Naive thymus-derived CD8-positive, alpha-beta T cell (primary cell): ENCODE data around the gene USO1. TPM values are rescaled to one million over a fixed set of nuclear protein-coding genes. Genes with fewer than 3 reads are reported as not detected.
"Not testable (repeated sequence)": the region's sequence is repeated elsewhere in the genome, so short reads cannot be mapped to it uniquely, and the experiment has no call there.

Source experiments
- ATAC-seq, 2 donors: fragments of 150-1000 bp; cut with Tn5 transposase in 1 of 2; sonication (Bioruptor Pico), chemical (Tn5 transposase) in 1 of 2; 1 replicate in 1 of 2; 2 replicates in 1 of 2; pipeline ENCODE4 v1.10.0; 2021; ENCODE audit warnings: mild to moderate bottlenecking in 2 of 2, moderate library complexity in 2 of 2
- POLR2A ChIA-PET: fragments of 350-600 bp; sonication (Branson Sonifier 250); formaldehyde crosslinking; loops from one replicate; lab custom pipeline; 2021; ENCODE audit warnings: antibody characterized with exemption; lab: Charles Lee
- DNase-seq, 10 donors: peaks; one replicate each; pipeline versions ENCODE4 v3.0.0 to v3.0.0-alpha.2; 2020 to 2022
- H3K27ac Mint-ChIP-seq, 10 donors: one replicate each; pipeline ENCODE4 v1.8.0; 2020 to 2022; ENCODE audit warnings: mild to moderate bottlenecking in 10 of 10, mixed read lengths in 10 of 10, moderate library complexity in 4 of 10, inconsistent platforms in 1 of 10
- H3K27me3 Mint-ChIP-seq, 5 donors: one replicate each; pipeline ENCODE4 v1.8.0; 2021 to 2022; ENCODE audit warnings: mixed read lengths in 5 of 5
- H3K36me3 Mint-ChIP-seq, 3 donors: one replicate each; pipeline ENCODE4 v1.8.0; 2020 to 2022; ENCODE audit warnings: mixed read lengths in 3 of 3, mild to moderate bottlenecking in 2 of 3, inconsistent platforms in 1 of 3
- H3K4me1 Mint-ChIP-seq, 4 donors: one replicate each; pipeline ENCODE4 v1.8.0; 2021 to 2022; ENCODE audit warnings: mixed read lengths in 4 of 4
- H3K4me3 Mint-ChIP-seq, 10 donors: one replicate each; pipeline ENCODE4 v1.8.0; 2020 to 2022; ENCODE audit warnings: mild to moderate bottlenecking in 10 of 10, mixed read lengths in 10 of 10, moderate library complexity in 6 of 10, inconsistent platforms in 1 of 10
- H3K9me3 Mint-ChIP-seq, 9 donors: one replicate each; pipeline ENCODE4 v1.8.0; 2020 to 2022; ENCODE audit warnings: mixed read lengths in 9 of 9, mild to moderate bottlenecking in 3 of 9, inconsistent platforms in 1 of 9, moderate library complexity in 1 of 9
- polyA plus RNA-seq, 3 donors: library from polyadenylated mRNA; unstranded; fragments of 300-500 nt; fragmentation: Illumina TruSeq; gene quantifications; one replicate each; pipeline ENCODE4 v1.2.3, GENCODE V29; 2021
- total RNA-seq, 8 experiments: library from RNA in 2 of 8; stranded (reverse) in 2 of 8; gene quantifications; one replicate each; pipeline ENCODE4 v1.2.3 and lab custom pipeline; 2021 to 2026

Gene USO1
- 10 to 100 TPM; 32.3 to 36.6 TPM for total RNA-seq
- 10 to 100 TPM; 22.0 to 26.5 (median 24.4) TPM for polyA plus RNA-seq
- 57.1 to 112 (median 94.0) reads per million in 6 experiments for total RNA-seq (lab: John Stamatoyannopoulos, UW)

DNA sequence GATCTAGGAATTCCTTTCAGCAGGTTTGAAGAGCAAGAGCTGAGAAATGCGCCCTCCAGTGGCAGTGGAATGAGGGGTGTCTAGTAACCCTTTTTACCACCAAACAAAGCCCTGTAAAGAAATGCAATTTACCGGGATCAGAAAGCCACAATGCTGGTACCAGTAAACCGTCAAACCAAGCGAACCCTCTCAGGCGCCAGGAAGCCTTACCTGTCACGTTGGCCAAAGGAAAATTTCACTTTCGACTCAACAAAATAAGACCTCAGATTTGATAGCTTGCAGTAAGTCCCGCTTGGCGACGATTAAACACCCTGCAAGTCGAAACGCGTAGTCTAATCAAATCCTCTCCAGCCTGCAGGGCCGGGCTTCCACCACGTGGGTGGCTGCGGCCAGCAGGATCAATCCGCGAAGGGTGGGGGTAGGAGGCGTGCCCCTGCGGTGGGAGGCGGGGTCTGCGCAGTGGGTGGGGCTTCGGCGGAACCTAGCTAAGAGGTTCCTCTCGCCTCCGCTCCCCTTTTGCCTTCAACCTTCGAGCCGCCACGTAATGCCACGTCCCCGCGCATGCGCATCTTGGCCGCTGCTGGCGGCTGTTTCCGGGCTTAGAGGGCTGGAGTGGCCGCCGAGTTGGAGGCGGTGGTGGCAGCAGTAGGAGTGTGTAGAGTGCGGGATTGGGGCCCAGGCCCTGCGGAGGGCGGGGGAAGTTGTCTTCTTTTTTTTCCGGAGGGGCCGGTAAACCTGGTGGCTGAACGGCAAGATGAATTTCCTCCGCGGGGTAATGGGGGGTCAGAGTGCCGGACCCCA lies at the start of gene USO1:
Gene USO1, plus strand, starts transcription at position 512 of the 801 bp plus-strand sequence. Its CDS starts 243 bp downstream, at position 755.
- POLR2A ChIA-PET, result interaction anchor here (0.7 to 3.5 kb wide), 19 partner anchors 9 to 424 kb away, joined by 3 to 77 read pairs (median 4); partner anchors contain the start of genes CDKL2, G3BP2, NAAA and NUP54
- Mint-ChIP-seq H3K36me3 (no peaks in the 10 kb centered on the region), H3K27ac (peak within 1 kb of the TSS; percentile 94 to 100 (median 98)), H3K27me3 (no peaks in the 10 kb centered on the region), H3K4me3 (peak within 1 kb of the TSS; percentile 92 to 100 (median 99)), H3K9me3 (no peaks in the 10 kb centered on the region), H3K4me1 (peaks cover 24 to 62% (median 45%) of the 10 kb centered on the region in 4 donors)
- DNase-seq, result peak; percentile 98 to 100 (median 99)
- ATAC-seq, result peak; percentile 89

DNA sequence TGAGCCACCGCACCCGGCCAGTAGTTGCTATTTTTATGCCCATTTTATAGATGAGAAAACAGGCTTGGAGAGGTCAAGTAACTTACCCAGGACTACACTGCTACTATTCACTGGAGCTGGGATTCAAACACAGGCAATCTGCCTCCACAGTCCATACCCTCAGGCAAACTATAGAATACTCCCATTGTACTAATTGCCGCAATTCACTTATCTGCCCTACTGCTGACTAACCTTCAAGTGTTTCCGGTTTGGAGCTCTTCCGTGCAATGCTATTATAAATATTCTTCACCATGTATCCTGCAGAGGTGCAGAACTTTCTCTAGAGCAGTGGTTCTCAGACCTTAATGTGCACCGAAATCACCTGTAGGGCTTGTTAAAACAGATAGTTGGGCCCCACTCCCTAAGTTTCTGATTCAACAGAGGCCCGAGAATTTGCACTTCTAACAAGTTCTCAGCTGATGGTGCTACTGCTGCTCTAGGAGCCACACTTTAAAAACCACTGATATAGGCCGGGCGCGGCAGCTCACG lies 49.3 kb upstream of the USO1 start:
- no peaks in the 10 kb centered on the region for H3K9me3 Mint-ChIP-seq
- H3K27ac Mint-ChIP-seq, result peak overlapping the region in 7 of 10 donors; percentile 32 to 89 (median 57)
- no peaks in the 10 kb centered on the region for H3K36me3 Mint-ChIP-seq
- H3K4me1 Mint-ChIP-seq, result peaks cover 29 to 32% (median 29%) of the 10 kb centered on the region in 4 donors
- POLR2A ChIA-PET, result interaction anchor here (0.7 to 6.5 kb wide), 4 partner anchors 10 to 49 kb away, joined by 7 to 77 read pairs (median 41); partner anchors contain the start of gene USO1
- DNase-seq (no peak), ATAC-seq (no peak)
- H3K27me3 Mint-ChIP-seq, result no peaks in the 10 kb centered on the region
- peak overlapping the region in 2 of 10 donors; percentile 8 to 10 for H3K4me3 Mint-ChIP-seq

- POLR2A ChIA-PET, result no interaction called here
- ATAC-seq (no peak), DNase-seq (no peak)
- Mint-ChIP-seq H3K9me3 (no peaks in the 10 kb centered on the region), H3K27ac (no peak overlapping the region), H3K36me3 (no peaks in the 10 kb centered on the region), H3K27me3 (no peaks in the 10 kb centered on the region), H3K4me1 (peaks cover 17 to 30% (median 25%) of the 10 kb centered on the region in 4 donors), H3K4me3 (no peak overlapping the region)
These were observed 45.9 kb upstream of the USO1 start for GRCh38 chr4:75678473-75678872.

DNA sequence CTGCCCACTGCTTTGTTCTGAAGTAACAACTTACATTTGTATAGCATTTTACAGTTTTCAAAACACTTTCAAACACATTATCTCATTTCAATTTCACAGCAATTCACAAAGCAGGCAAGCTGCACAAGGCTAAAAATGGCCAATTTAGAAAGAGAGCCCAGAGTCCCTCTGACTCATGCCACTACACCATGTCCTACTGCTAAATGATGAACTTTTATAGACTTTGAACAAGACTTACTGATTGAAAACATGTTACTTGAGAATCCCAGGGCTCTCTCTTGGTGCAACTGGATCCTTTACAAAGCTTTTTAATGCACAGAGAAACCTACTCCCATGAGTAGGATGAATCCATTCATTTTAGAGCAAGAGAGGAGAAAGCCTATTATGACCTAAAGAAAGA lies 45.4 kb upstream of the USO1 start:
- no peak for DNase-seq
- ATAC-seq, result no peak
- Mint-ChIP-seq H3K27me3 (no peaks in the 10 kb centered on the region), H3K4me3 (no peak overlapping the region), H3K36me3 (no peaks in the 10 kb centered on the region), H3K9me3 (no peaks in the 10 kb centered on the region), H3K27ac (peak overlapping the region in 1 of 10 donors; percentile 14), H3K4me1 (peaks cover 13 to 30% (median 24%) of the 10 kb centered on the region in 4 donors)
- POLR2A ChIA-PET, result no interaction called here

DNA sequence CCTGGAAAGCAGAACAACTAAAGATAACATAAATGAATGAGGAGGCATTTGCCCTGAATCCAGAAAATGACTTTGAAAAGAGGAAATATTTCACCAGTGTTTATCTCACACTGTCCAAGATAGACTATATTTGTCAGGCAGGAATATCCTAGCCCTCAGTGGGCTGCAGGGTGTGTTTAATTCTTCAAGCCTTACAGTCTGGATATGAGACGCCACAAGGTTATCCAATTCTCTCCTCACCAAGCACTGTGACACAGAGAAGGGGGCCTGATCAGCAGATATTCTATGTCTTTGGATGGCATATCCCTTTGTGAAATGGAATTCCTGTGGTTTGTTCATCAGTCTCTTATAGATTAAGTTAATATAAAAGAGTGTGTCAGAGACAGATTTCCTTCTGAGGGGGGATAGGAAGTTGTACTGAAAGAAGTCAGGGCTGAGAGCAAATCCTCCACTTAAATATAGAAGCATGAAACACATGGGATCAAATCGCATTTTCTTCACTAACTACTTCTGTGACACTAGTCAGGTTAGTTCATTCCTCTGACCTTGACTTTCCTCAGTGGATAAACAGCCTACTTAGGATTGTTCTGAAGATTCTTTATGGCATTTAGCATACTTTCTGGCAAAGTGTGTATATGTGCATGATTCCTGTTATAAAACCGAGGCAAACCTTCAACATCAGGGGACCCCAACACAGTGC lies 44.4 kb upstream of the USO1 start:
- H3K27me3 Mint-ChIP-seq, result no peaks in the 10 kb centered on the region
- H3K4me1 Mint-ChIP-seq, result peaks cover 11 to 29% (median 20%) of the 10 kb centered on the region in 4 donors
- ATAC-seq (no peak), DNase-seq (no peak)
- H3K4me3 Mint-ChIP-seq, result no peak overlapping the region
- no peaks in the 10 kb centered on the region for H3K36me3 Mint-ChIP-seq
- H3K9me3 Mint-ChIP-seq, result no peaks in the 10 kb centered on the region
- peak overlapping the region in 3 of 10 donors; percentile 0 to 62 (median 54) for H3K27ac Mint-ChIP-seq
- POLR2A ChIA-PET, result interaction anchor here (0.7 kb wide), 1 partner anchor 36 kb away, joined by 4 read pairs; no protein-coding TSS in a partner anchor

DNA sequence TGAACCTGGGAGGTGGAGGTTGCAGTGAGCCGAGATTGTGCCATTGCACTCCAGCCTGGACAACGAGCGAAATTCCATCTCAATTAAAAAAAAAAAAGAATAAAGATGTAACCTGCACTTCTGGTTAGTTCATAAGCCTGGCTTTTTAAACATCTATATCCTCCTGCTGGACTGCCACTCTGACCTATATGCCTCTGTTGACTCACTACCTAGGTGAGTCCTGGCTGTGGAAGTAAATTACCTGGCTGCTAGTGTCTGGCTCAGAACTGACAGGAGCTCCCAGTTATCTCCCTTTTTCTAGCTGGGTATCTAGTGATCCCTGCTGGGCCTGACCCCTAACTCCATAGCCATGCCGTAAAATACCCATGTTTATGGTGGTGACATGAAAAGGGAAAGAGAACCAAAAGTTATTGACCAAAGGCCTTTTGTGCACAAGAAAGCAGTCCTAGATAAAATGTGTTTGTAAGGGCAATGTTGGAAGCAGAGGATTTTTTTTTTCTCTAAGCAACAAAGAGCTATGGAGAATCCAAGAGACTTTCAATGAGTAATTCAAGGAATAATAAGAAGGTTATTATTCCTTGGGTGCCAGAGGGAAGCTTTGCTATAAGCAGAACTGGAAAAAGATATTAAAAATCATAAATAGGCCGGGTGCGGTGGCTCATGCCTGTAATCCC lies 40.8 kb upstream of the USO1 start:
- Mint-ChIP-seq H3K36me3 (peaks cover 0 to 2% (median 0%) of the 10 kb centered on the region in 3 donors), H3K27me3 (no peaks in the 10 kb centered on the region), H3K27ac (peak overlapping the region; percentile 83 to 95 (median 92)), H3K4me3 (peak overlapping the region in 8 of 10 donors; percentile 24 to 83 (median 62)), H3K9me3 (peaks cover 0 to 3% (median 0%) of the 10 kb centered on the region in 9 donors), H3K4me1 (peaks cover 20 to 55% (median 49%) of the 10 kb centered on the region in 4 donors)
- POLR2A ChIA-PET, result interaction anchor here (0.7 to 6.5 kb wide), 5 partner anchors 10 to 308 kb away, joined by 3 to 74 read pairs (median 3); partner anchors contain the start of genes G3BP2 and USO1
- no peak for DNase-seq
- ATAC-seq, result no peak

GRCh38 chr4:75685546-75686189 lies 38.7 kb upstream of the USO1 start:
- ATAC-seq, result no peak

DNA sequence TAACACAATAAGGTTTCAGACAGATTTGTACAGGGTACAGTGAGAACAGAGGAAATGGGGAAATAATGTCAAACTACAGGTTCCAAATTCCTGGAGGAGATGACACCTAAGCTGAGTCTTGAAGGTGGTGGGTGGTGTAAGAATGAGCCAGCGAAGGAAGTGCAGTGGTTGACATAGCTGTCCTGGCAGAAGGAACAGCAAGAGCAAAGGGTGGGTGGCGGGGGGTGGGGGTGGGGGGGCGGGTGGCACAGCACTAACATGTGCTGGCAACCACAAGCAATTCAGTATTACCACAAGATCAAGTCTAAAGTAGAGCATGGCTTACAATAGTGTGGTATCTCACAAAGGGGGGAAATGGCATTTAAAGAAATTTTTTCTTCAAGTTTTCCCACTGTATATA lies 38.0 kb upstream of the USO1 start:
- H3K27ac Mint-ChIP-seq, result peak overlapping the region; percentile 28 to 91 (median 76)
- POLR2A ChIA-PET, result interaction anchor here (0.8 to 6.5 kb wide), 3 partner anchors 10 to 31 kb away, joined by 3 to 74 read pairs (median 3); partner anchors contain the start of gene G3BP2
- DNase-seq (peak in 8 of 10 donors; percentile 12 to 66 (median 41)), ATAC-seq (peak; percentile 74 to 85)
- peak overlapping the region in 9 of 10 donors; percentile 5 to 78 (median 52) for H3K4me3 Mint-ChIP-seq
- peaks cover 0 to 3% (median 0%) of the 10 kb centered on the region in 9 donors for H3K9me3 Mint-ChIP-seq
- H3K4me1 Mint-ChIP-seq, result peaks cover 20 to 56% (median 50%) of the 10 kb centered on the region in 4 donors
- H3K36me3 Mint-ChIP-seq, result peaks cover 0 to 5% (median 4%) of the 10 kb centered on the region in 3 donors
- no peaks in the 10 kb centered on the region for H3K27me3 Mint-ChIP-seq

More at GRCh38 chr4:75685546-75686189, 38.7 kb upstream of the USO1 start:
- DNase-seq, result no peak
- H3K4me3 Mint-ChIP-seq, result peak overlapping the region in 9 of 10 donors; percentile 1 to 78 (median 50)
- peak overlapping the region; percentile 28 to 91 (median 68) for H3K27ac Mint-ChIP-seq
- POLR2A ChIA-PET, result interaction anchor here (0.5 to 6.5 kb wide), 6 partner anchors 10 to 56 kb away, joined by 3 to 74 read pairs (median 3); partner anchors contain the start of genes G3BP2 and USO1
- H3K9me3 Mint-ChIP-seq, result peaks cover 0 to 3% (median 0%) of the 10 kb centered on the region in 9 donors
- H3K4me1 Mint-ChIP-seq, result peaks cover 20 to 56% (median 50%) of the 10 kb centered on the region in 4 donors
- H3K27me3 Mint-ChIP-seq, result no peaks in the 10 kb centered on the region
- H3K36me3 Mint-ChIP-seq, result peaks cover 0 to 5% (median 4%) of the 10 kb centered on the region in 3 donors

GRCh38 chr4:75687125-75687524 lies 37.3 kb upstream of the USO1 start:
- not testable (repeated sequence) for H3K36me3 Mint-ChIP-seq, H3K27me3 Mint-ChIP-seq, DNase-seq, H3K9me3 Mint-ChIP-seq, ATAC-seq
- Mint-ChIP-seq H3K27ac (peak overlapping the region; percentile 53 to 90 (median 84)), H3K4me1 (peaks cover 19 to 52% (median 47%) of the 10 kb centered on the region in 4 donors), H3K4me3 (peak overlapping the region in 5 of 10 donors; percentile 3 to 59 (median 45))
- POLR2A ChIA-PET, result interaction anchor here (6.5 kb wide), 1 partner anchor 13 kb away, joined by 74 read pairs; the partner anchor contains the start of gene G3BP2

DNA sequence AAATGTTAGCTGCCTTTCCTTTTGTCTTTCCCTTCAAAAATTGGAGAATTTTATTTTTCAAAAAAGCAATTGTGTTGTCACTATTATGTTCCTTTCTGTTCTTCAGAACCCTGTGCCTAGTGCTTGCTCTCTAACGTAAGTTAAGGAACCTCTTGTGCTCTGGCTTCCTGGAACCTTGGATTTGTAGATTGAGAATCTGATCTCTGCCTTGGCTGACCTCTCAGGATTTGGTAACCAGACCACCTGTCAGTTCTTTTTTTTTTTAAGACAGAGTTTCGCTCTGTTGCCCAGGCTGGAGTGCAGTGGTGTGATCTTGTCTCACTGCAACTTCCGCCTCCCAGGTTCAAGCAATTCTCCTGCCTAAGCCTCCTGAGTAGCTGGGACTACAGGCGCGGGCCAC lies 32.3 kb upstream of the USO1 start:
- H3K27me3 Mint-ChIP-seq, H3K4me3 Mint-ChIP-seq, H3K27ac Mint-ChIP-seq, H3K9me3 Mint-ChIP-seq, DNase-seq, ATAC-seq, POLR2A ChIA-PET, H3K36me3 Mint-ChIP-seq: not testable (repeated sequence)
- H3K4me1 Mint-ChIP-seq, result peaks cover 7 to 44% (median 34%) of the 10 kb centered on the region in 4 donors

- DNase-seq (peak; percentile 15 to 86 (median 68)), ATAC-seq (peak; percentile 81 to 94)
- H3K36me3 Mint-ChIP-seq, result no peaks in the 10 kb centered on the region
- peak overlapping the region in 8 of 10 donors; percentile 12 to 50 (median 36) for H3K4me3 Mint-ChIP-seq
- H3K9me3 Mint-ChIP-seq, result no peaks in the 10 kb centered on the region
- peaks cover 14 to 43% (median 39%) of the 10 kb centered on the region in 4 donors for H3K4me1 Mint-ChIP-seq
- H3K27ac Mint-ChIP-seq, result peak overlapping the region; percentile 70 to 97 (median 91)
- no peaks in the 10 kb centered on the region for H3K27me3 Mint-ChIP-seq
- POLR2A ChIA-PET, result interaction anchor here (0.8 to 1.2 kb wide), 4 partner anchors 10 to 27 kb away, joined by 3 to 7 read pairs (median 4); no protein-coding TSS in a partner anchor
These were observed 28.3 kb upstream of the USO1 start for GRCh38 chr4:75696071-75696470.
